ENCODE measurements around the gene COLGALT1.

The COLGALT1 gene

DNA sequence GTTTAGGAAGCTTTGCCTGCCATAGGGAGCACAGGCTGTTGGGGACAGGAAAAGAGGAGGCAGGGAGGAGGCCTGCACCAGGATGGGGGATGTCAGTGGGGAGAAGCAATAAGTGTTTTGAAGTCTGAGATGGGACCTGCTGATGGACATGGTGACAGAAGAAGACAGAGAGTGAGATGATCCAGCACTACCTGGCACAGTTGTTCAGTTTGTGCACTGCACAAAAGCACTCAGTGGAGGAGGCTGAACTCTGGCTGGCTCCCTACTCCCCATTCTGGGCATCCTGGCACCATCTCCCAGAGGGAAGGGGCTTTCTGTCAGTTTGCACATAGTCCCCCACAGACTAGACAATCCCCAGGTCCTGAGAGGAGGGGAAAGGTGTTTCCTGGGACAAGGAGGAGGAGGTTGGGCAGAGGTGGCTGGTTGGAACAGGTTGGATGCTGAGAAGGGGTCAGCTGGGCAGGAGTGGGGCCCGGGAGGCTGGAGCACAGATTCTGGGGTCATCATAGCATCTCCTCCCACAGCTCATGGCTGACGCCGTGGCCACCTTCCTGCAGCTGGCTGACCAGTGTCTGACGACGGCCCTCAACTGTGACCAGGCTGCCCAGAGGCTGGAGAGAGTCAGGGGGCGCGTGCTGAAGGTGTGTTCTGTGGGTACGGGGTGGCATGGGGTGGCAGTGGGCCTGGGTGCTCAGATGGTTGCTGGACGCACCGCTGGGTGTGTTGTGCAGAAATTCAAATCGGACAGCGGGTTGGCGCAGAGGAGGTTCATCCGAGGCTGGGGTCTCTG is 12.5 kb upstream of the COLGALT1 start:
- Histone ChIP-seq H3K4me3 (ENCODE audit: low read depth, low read length) (no peak overlapping the region), H3K4me1 (peaks cover 3% of the 10 kb centered on the region), H3K9me3 (ENCODE audit: control insufficient read depth, low read length) (no peaks in the 10 kb centered on the region), H3K9ac (no peak overlapping the region), H3K79me2 (no peaks in the 10 kb centered on the region), H3K27ac (no peak overlapping the region), H3K27me3 (ENCODE audit: control insufficient read depth, insufficient read depth, low read length) (no peaks in the 10 kb centered on the region), H2AFZ (no peak overlapping the region), H3K4me2 (ENCODE audit: low read length) (no peak overlapping the region), H3K36me3 (ENCODE audit: control insufficient read depth, insufficient read depth, low read length) (no peaks in the 10 kb centered on the region)
- TF ChIP-seq, protein P1, sequence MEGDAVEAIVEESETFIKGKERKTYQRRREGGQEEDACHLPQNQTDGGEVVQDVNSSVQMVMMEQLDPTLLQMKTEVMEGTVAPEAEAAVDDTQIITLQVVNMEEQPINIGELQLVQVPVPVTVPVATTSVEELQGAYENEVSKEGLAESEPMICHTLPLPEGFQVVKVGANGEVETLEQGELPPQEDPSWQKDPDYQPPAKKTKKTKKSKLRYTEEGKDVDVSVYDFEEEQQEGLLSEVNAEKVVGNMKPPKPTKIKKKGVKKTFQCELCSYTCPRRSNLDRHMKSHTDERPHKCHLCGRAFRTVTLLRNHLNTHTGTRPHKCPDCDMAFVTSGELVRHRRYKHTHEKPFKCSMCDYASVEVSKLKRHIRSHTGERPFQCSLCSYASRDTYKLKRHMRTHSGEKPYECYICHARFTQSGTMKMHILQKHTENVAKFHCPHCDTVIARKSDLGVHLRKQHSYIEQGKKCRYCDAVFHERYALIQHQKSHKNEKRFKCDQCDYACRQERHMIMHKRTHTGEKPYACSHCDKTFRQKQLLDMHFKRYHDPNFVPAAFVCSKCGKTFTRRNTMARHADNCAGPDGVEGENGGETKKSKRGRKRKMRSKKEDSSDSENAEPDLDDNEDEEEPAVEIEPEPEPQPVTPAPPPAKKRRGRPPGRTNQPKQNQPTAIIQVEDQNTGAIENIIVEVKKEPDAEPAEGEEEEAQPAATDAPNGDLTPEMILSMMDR (IDR thresholded peaks at IDR 0.05): no peak

DNA sequence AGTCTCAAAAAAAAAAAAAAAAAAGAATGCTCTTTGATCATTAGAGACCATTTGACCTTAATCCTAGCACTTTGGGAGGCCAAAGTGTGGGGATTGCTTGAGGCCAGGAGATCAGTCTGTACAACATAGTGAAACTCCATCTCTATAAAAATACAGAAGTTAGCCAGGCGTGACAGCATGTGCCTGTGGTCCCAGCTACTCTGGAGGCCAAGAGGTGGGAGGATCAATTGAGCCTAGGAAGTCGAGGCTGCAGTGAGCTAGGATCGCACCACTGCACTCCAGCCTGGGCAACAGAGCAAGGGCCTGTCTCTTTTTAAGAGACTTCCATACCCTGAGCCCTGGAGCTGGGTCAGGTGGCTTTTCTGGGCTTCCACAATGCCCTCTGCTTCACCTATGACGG is 11.5 kb upstream of the COLGALT1 start:
- Histone ChIP-seq H3K9me3 (ENCODE audit: control insufficient read depth, low read length) (no peaks in the 10 kb centered on the region), H3K36me3 (ENCODE audit: control insufficient read depth, insufficient read depth, low read length) (no peaks in the 10 kb centered on the region), H2AFZ (no peak overlapping the region), H3K27me3 (ENCODE audit: control insufficient read depth, insufficient read depth, low read length) (no peaks in the 10 kb centered on the region), H3K4me1 (no peaks in the 10 kb centered on the region), H3K27ac (no peak overlapping the region), H3K9ac (no peak overlapping the region), H3K79me2 (no peaks in the 10 kb centered on the region), H3K4me3 (ENCODE audit: low read depth, low read length) (no peak overlapping the region), H3K4me2 (ENCODE audit: low read length) (no peak overlapping the region)
- TF ChIP-seq, protein P1 (IDR thresholded peaks at IDR 0.05): no peak

DNA sequence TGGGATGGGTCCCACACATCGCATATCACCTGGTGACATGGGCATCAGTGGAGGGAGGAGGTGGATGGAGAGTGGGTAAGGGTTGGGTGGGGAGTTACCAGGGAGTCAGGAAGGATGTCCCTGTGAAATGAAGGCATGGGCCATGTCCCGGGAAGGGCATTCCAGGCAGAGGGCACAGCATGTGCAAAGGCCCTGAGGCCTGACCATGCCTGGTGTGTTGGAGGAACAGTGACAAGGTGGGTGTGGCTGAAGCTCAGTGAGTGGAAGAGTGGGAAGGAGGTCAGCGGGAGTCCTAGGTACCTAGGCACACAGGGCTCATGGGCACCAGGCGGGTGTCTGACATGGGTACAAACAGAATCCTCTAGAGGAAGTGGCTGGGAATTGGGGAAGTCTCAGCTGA is 11.0 kb upstream of the COLGALT1 start:
- Histone ChIP-seq H3K27me3 (ENCODE audit: control insufficient read depth, insufficient read depth, low read length) (no peaks in the 10 kb centered on the region), H3K4me2 (ENCODE audit: low read length) (no peak overlapping the region), H3K9me3 (ENCODE audit: control insufficient read depth, low read length) (no peaks in the 10 kb centered on the region), H3K4me3 (ENCODE audit: low read depth, low read length) (no peak overlapping the region), H3K9ac (no peak overlapping the region), H3K36me3 (ENCODE audit: control insufficient read depth, insufficient read depth, low read length) (no peaks in the 10 kb centered on the region), H3K27ac (no peak overlapping the region), H3K4me1 (no peaks in the 10 kb centered on the region), H3K79me2 (no peaks in the 10 kb centered on the region), H2AFZ (no peak overlapping the region)
- TF ChIP-seq, protein P1 (IDR thresholded peaks at IDR 0.05): no peak

DNA sequence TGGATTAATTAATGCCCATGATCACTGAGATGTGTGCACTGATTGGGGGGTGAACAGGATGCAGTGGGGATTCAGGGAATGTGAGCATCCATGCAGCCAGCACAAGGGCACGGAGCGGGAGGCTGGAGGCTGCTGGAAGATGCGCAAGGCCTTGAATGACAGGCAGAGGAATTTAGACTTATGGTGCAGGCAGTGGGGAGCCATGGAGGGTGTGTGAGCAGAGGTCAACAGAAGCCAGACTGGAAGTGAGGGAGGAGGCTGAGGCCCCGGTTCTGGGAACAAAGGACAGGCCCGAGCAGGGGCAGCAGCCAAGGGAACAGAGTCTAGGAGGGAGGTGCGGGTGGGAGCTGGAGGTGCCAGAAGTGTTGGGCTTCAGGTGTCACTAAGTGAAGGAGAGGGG is 7.3 kb upstream of the COLGALT1 start:
- Histone ChIP-seq H3K79me2 (no peaks in the 10 kb centered on the region), H2AFZ (no peak overlapping the region), H3K9ac (no peak overlapping the region), H3K27me3 (ENCODE audit: control insufficient read depth, insufficient read depth, low read length) (no peaks in the 10 kb centered on the region), H3K4me3 (ENCODE audit: low read depth, low read length) (no peak overlapping the region), H3K4me2 (ENCODE audit: low read length) (no peak overlapping the region), H3K36me3 (ENCODE audit: control insufficient read depth, insufficient read depth, low read length) (no peaks in the 10 kb centered on the region), H3K27ac (no peak overlapping the region), H3K4me1 (no peaks in the 10 kb centered on the region), H3K9me3 (ENCODE audit: control insufficient read depth, low read length) (no peaks in the 10 kb centered on the region)
- TF ChIP-seq, protein P1 (IDR thresholded peaks at IDR 0.05): no peak

Data from parathyroid adenoma (tissue), 2 donors.